Trophoblast cell (in vitro differentiated cells and primary cell): ENCODE measurements around the gene PRR5.
"Not testable (repeated sequence)": the region's sequence is repeated elsewhere in the genome, so short reads cannot be mapped to it uniquely, and the experiment has no call there.

Source experiments
- DNase-seq, 2 donors: peaks; one replicate each; pipeline ENCODE4 v3.0.0-alpha.2; 2016
- H2AFZ ChIP-seq: 2 replicates; pipeline ENCODE4 v1.6.1; 2013; ENCODE audit warnings: low read length, moderate library complexity, mild to moderate bottlenecking; ENCODE audit not compliant: insufficient read depth, poor library complexity
- H2AK5ac ChIP-seq: 2 replicates; pipeline ENCODE4 v1.6.1; 2013; ENCODE audit warnings: mild to moderate bottlenecking, low read length
- H2BK120ac ChIP-seq: 2 replicates; pipeline ENCODE4 v1.6.1; 2013; ENCODE audit warnings: low read length, mild to moderate bottlenecking, moderate library complexity; ENCODE audit not compliant: insufficient read depth, poor library complexity
- H2BK12ac ChIP-seq: 2 replicates; pipeline ENCODE4 v1.6.1; 2013; ENCODE audit warnings: mild to moderate bottlenecking, low read length, moderate library complexity
- H2BK5ac ChIP-seq: 2 replicates; pipeline ENCODE4 v1.6.1; 2013; ENCODE audit warnings: low read length, low read depth, moderate library complexity, mild to moderate bottlenecking; ENCODE audit not compliant: poor library complexity
- H3K14ac ChIP-seq: 2 replicates; pipeline ENCODE4 v1.6.1; 2013; ENCODE audit warnings: mild to moderate bottlenecking, low read length
- H3K18ac ChIP-seq: 2 replicates; pipeline ENCODE4 v1.6.1; 2013; ENCODE audit warnings: mild to moderate bottlenecking, low read length
- H3K23ac ChIP-seq: 2 replicates; pipeline ENCODE4 v1.6.1; 2013; ENCODE audit warnings: low read length
- H3K27ac ChIP-seq: 2 replicates; pipeline ENCODE4 v1.5.1; 2013; ENCODE audit warnings: low read depth, mild to moderate bottlenecking, inconsistent platforms, low read length, moderate library complexity
- H3K27me3 ChIP-seq: 2 replicates; pipeline ENCODE4 v1.6.1; 2013; ENCODE audit warnings: inconsistent platforms, mild to moderate bottlenecking, low read length, moderate library complexity; ENCODE audit not compliant: insufficient read depth
- H3K36me3 ChIP-seq, 2 experiments: 1 replicate in 1 of 2; 2 replicates in 1 of 2; pipeline ENCODE4 v1.6.1; 2013; ENCODE audit warnings: low read length in 2 of 2, mild to moderate bottlenecking in 2 of 2, moderate library complexity in 1 of 2; ENCODE audit not compliant: insufficient read depth in 2 of 2, control insufficient read depth in 1 of 2
- H3K4ac ChIP-seq: 2 replicates; pipeline ENCODE4 v1.6.1; 2013; ENCODE audit warnings: low read depth, mild to moderate bottlenecking, low read length, moderate library complexity
- H3K4me1 ChIP-seq, 2 experiments: 1 replicate in 1 of 2; 2 replicates in 1 of 2; pipeline ENCODE4 v1.6.1; 2013; ENCODE audit warnings: low read length in 2 of 2, mild to moderate bottlenecking in 2 of 2, moderate library complexity in 1 of 2; ENCODE audit not compliant: insufficient read depth in 2 of 2, control insufficient read depth in 1 of 2
- H3K4me2 ChIP-seq: 2 replicates; pipeline ENCODE4 v1.6.1; 2013; ENCODE audit warnings: inconsistent platforms, mild to moderate bottlenecking, low read length, moderate library complexity
- H3K4me3 ChIP-seq: 2 replicates; pipeline ENCODE4 v1.5.1; 2013; ENCODE audit warnings: mild to moderate bottlenecking, low read depth, low read length, inconsistent platforms
- H3K79me1 ChIP-seq: one replicate; pipeline ENCODE4 v1.6.1; 2013; ENCODE audit warnings: low read length
- H3K79me2 ChIP-seq: 2 replicates; pipeline ENCODE4 v1.6.1; 2013; ENCODE audit warnings: low read length, mild to moderate bottlenecking; ENCODE audit not compliant: control insufficient read depth, insufficient read depth, poor library complexity
- H3K9ac ChIP-seq: 2 replicates; pipeline ENCODE4 v1.6.1; 2013; ENCODE audit warnings: mild to moderate bottlenecking, low read length
- H3K9me3 ChIP-seq: 2 replicates; pipeline ENCODE4 v1.6.1; 2013; ENCODE audit warnings: low read depth, mild to moderate bottlenecking, control low read depth, inconsistent platforms, low read length; ENCODE audit not compliant: insufficient read depth
- H4K12ac ChIP-seq: 2 replicates; pipeline ENCODE4 v1.6.1; 2013; ENCODE audit warnings: low read depth, mild to moderate bottlenecking, low read length, moderate library complexity
- H4K8ac ChIP-seq: 2 replicates; pipeline ENCODE4 v1.6.1; 2013; ENCODE audit warnings: low read depth, mild to moderate bottlenecking, low read length, moderate library complexity
- H4K91ac ChIP-seq: one replicate; pipeline ENCODE4 v1.6.1; 2013; ENCODE audit warnings: low read depth, mild to moderate bottlenecking, low read length, moderate library complexity
- WGBS: extraction: QIAGEN DNeasy Blood & Tissue Kit; methylation state at CpG from one replicate; pipeline ENCODE4 v1.1.7; 2013; ENCODE audit warnings: missing lambda C conversion rate; ENCODE audit not compliant: insufficient read length, insufficient coverage; ENCODE audit errors: extremely low coverage; 5-methylcytosine and 5-hydroxymethylcytosine counted together

The PRR5 gene

DNA sequence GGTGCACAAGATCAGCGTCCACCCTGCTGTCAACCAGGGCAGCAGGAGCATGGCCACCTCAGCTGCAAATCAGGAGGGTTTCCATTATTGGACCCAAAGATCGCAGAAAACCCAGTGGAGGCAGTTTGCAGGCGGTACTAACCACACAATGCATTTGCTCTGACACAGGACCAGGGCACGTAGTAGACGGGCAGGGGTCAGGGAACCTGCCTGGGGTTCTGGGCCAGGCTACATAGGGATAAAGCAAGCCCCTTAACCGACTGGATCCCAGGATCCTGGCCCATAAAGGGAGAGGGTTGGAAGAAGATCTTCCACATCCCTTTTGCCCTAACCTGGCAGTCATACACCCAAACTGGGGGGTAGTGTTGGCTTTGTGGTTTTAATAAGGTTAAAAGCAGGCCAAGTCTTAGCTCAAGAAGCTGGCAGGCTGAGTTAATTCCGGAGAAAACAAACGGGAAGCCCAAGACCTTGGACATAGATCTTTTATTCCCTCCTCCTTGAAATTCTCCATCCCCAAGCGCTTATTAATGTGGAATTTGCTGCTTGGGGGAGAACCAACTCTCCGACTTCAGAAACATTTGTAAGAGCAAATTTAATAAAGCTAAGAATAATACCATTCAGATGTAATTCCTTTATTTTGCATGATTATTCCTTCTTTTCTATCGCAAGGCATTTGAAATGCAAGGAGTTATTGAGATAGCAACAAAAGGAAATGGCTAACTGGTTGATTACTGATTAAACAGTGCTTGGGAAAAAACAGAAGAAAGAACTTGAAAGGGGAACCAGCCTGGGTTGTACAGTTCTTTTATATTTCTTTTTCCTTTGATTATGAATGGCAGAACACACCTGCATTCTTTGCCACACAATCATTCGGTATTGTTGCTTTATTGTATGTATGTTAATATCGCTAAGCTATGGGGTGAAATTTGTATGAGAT, 44.1 kb downstream of the PRR5 start:
- Histone ChIP-seq H3K9ac (no peak overlapping the region), H3K4ac (no peak overlapping the region), H3K27ac (no peak overlapping the region), H3K27me3 (no peaks in the 10 kb centered on the region), H2BK120ac (no peak overlapping the region), H3K14ac (no peak overlapping the region), H2AK5ac (no peak overlapping the region), H3K4me1 (peaks cover 2 to 9% of the 10 kb centered on the region in 2 experiments), H3K36me3 (no peaks in the 10 kb centered on the region), H3K79me1 (no peaks in the 10 kb centered on the region), H2BK5ac (no peak overlapping the region), H4K8ac (no peak overlapping the region), H3K4me2 (no peak overlapping the region), H3K79me2 (no peaks in the 10 kb centered on the region), H3K18ac (no peak overlapping the region), H3K23ac (no peak overlapping the region), H3K9me3 (peaks cover 5% of the 10 kb centered on the region), H2AFZ (no peak overlapping the region), H4K12ac (no peak overlapping the region), H3K4me3 (no peak overlapping the region), H4K91ac (no peak overlapping the region), H2BK12ac (no peak overlapping the region)
- WGBS, result no CpG with 5 or more reads among the region's 13 CpGs
- DNase-seq, result no peak

DNA sequence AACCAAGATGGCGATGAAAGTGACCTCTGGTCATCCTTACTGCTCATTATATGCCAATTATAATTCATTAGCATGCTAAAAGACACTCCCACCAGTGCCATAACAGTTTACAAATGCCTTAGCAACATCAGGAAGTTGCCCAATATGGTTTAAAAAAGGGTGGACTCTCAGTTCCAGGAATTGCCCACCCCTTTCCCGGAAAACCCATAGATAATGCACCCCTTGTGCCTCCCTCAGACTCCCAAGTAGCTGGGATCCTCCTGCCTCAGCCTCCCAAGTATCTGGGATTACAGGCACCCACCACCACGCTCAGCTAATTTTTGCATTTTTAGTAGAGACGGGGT, 45.8 kb downstream of the PRR5 start:
- H4K8ac ChIP-seq, H3K79me2 ChIP-seq, H3K36me3 ChIP-seq, H2AFZ ChIP-seq, H2BK120ac ChIP-seq, H3K27ac ChIP-seq, DNase-seq, H2BK5ac ChIP-seq, H3K18ac ChIP-seq, H3K9me3 ChIP-seq, H3K9ac ChIP-seq, H3K14ac ChIP-seq, H3K4me3 ChIP-seq, H3K4ac ChIP-seq, H4K91ac ChIP-seq, H3K4me2 ChIP-seq, H3K79me1 ChIP-seq, H3K23ac ChIP-seq, H2BK12ac ChIP-seq, H4K12ac ChIP-seq, H3K27me3 ChIP-seq, H2AK5ac ChIP-seq: not testable (repeated sequence)
- no CpG with 5 or more reads among the region's 4 CpGs for WGBS
- H3K4me1 ChIP-seq, result peaks cover 2 to 11% of the 10 kb centered on the region in 2 experiments

DNA sequence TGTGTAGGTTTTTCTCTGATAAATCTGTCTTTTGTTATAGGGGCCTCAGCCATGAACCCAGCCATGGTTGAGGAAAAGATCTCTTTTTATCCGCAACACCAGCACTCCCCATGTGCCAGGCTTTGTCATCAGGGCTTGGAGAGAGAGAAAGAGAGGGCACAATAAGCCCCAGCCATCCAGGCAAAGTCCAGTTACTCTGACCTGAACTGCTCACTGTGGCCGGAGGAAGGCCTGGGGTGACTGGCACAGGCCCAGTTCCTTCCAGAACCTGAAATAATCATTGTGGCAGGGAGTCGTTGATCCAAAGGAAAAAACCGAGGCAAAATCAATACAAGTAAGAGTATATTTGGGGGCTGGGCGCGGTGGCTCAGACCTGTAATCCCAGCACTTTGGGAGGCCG, 46.5 kb downstream of the PRR5 start:
- Histone ChIP-seq H2AK5ac (no peak overlapping the region), H3K36me3 (no peaks in the 10 kb centered on the region), H2BK12ac (peak overlapping the region; percentile 25), H3K27ac (no peak overlapping the region), H2BK5ac (no peak overlapping the region), H3K14ac (no peak overlapping the region), H3K9me3 (peaks cover 5% of the 10 kb centered on the region), H4K91ac (no peak overlapping the region), H3K9ac (no peak overlapping the region), H3K4ac (no peak overlapping the region), H3K4me2 (no peak overlapping the region), H2AFZ (no peak overlapping the region), H3K79me1 (peaks cover 8% of the 10 kb centered on the region), H4K12ac (no peak overlapping the region), H3K27me3 (no peaks in the 10 kb centered on the region), H3K23ac (no peak overlapping the region), H3K4me1 (peaks cover 5 to 12% of the 10 kb centered on the region in 2 experiments), H4K8ac (no peak overlapping the region), H3K4me3 (no peak overlapping the region), H3K18ac (no peak overlapping the region), H2BK120ac (no peak overlapping the region), H3K79me2 (peaks cover 9% of the 10 kb centered on the region)
- no CpG with 5 or more reads among the region's 7 CpGs for WGBS
- DNase-seq, result no peak

DNA sequence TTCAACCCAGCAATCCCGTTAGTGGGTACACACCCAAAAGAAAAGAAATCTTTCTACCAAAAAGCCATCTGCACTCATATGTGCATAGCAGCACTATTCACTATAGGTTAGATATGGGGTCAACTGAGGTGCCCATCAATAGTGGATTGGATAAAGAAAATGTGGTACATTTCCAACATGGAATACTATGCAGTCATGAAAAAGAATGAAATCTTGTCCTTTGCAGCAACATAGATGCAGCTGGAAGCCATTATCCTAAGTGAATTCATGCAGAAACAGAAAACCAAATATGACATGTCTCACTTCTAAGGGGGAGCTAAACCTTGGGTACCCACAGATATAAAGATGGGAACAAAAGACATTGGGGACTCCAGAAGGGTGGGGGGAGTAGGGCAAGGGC, 48.5 kb downstream of the PRR5 start:
- Histone ChIP-seq H4K8ac (no peak overlapping the region), H3K36me3 (no peaks in the 10 kb centered on the region), H3K27me3 (no peaks in the 10 kb centered on the region), H3K79me2 (peaks cover 14% of the 10 kb centered on the region), H2AFZ (no peak overlapping the region), H3K14ac (no peak overlapping the region), H3K23ac (no peak overlapping the region), H3K79me1 (peaks cover 22% of the 10 kb centered on the region), H4K91ac (no peak overlapping the region), H3K27ac (no peak overlapping the region), H4K12ac (no peak overlapping the region), H2BK120ac (no peak overlapping the region), H3K4me1 (peaks cover 22 to 31% of the 10 kb centered on the region in 2 experiments), H2BK12ac (no peak overlapping the region), H3K9me3 (peaks cover 2% of the 10 kb centered on the region), H3K9ac (no peak overlapping the region), H3K4me3 (no peak overlapping the region), H3K4ac (no peak overlapping the region), H2BK5ac (no peak overlapping the region), H3K18ac (no peak overlapping the region), H2AK5ac (no peak overlapping the region), H3K4me2 (no peak overlapping the region)
- no peak for DNase-seq
- no CpG with 5 or more reads among the region's 1 CpG for WGBS
